GM18861 (cell line): ENCODE results near the gene MSN.
"Not testable (repeated sequence)": the region's sequence is repeated elsewhere in the genome, so short reads cannot be mapped to it uniquely, and the experiment has no call there.

ENCODE experiments used
- ATAC-seq: cut with Tn5 transposase; IDR thresholded peaks from one replicate; pipeline ENCODE4 v1.9.1; 2021; ENCODE audit not compliant: unreplicated experiment

MSN gene

DNA sequence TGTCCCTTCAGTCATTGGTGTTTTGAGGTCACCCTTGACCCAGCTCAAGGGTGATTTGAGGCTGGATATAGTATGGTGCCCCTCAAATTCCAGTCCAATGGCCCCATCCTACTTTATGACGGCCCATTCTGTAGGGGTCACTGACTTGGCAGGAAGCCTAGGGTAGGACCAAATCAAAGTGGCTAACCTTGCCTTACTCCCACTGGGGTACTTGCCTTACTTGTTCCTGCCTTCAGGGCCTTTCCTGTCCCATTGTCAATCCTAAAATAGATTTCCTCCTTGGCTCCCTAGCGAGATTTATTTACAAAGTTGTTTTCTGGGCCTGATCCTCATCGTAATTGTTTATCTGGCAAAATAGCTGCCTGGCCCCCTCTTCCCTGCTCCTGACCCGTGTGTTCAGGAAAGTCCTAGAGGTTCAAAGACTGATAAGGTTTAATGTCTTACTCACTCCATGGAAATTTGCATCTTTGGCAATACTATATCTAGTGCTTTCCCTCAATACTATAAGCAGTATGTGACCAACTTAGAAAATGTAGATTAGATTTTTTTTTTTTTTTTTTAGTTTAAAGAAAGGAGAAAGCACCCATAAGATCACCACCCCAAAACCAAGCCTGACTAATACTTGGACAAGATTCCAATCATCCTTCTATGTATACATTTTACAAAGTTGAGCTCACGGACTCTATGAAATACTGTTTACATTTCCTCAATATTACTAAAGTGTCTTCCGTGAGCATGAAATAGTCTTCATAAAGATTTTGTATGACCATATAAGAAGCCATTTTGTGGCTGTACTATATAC, 44.8 kb downstream of the MSN start:
- ATAC-seq: no peak

- no peak for ATAC-seq
These were observed 51.1 kb downstream of the MSN start for GRCh38 chrX:65718538-65718937.

DNA sequence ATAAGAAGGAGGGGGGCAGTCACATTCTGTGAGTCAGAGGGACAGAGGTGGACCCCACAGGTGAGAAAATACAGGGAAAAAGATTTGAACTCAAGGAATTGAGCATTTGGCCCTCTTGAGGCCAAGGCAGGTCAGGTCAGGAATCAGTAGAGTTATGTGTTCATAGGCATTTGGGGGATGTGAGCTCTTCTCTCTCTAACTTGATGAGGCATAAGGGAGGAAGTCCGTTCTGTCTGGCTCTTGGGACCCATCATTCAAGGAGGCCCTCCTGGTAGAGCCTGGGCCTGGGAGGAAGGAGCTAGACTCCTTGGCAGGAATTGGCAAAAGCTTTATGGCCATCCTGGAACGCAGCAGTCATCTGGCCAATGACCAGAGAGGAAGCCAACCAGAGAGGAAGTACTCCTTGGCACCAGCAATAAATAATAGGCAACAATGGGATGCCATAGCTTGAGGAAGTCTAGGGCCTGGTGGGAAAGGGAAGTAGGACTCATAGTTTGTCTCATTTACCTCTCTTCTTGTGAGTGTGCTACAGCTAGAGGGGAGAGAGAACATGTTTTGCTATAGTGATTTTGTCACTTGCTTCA, 53.0 kb downstream of the MSN start:
- no peak for ATAC-seq

- ATAC-seq: peak; percentile 75
These were observed 56.3 kb downstream of the MSN start for GRCh38 chrX:65723706-65724105.

- ATAC-seq: no peak
These were observed 59.3 kb downstream of the MSN start for GRCh38 chrX:65726715-65727114.

DNA sequence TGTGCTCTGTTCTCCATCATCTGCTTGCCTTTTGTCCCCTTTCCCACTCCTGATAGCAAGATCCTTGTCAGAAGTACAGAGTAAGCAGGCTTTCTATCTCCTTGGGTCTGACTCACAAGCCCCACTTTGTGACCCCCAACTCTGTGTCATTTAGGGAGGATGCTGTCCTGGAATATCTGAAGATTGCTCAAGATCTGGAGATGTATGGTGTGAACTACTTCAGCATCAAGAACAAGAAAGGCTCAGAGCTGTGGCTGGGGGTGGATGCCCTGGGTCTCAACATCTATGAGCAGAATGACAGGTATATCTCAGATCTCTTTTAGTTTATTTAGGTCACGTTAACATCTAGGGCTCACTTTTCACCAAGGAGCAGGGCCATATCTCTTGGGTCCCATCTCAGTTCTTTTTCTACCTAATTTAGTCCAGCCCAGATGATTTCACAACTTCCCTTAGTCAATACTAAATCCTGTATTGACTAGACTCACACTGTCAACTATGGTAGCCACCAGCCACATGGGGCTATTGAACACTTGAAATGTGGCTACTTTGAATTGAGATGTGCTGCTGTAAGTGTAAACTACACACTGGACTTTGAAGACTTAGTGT, 64.3 kb downstream of the MSN start:
- ATAC-seq: no peak

DNA sequence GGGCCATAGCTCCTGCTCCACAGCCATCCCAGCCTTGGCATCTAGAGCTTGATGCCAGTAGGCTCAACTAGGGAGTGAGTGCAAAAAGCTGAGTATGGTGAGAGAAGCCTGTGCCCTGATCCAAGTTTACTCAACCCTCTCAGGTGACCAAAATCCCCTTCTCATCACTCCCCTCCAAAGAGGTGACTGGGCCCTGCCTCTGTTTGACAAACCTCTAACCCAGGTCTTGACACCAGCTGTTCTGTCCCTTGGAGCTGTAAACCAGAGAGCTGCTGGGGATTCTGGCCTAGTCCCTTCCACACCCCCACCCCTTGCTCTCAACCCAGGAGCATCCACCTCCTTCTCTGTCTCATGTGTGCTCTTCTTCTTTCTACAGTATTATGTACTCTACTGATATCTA, 73.5 kb downstream of the MSN start:
- ATAC-seq: no peak

DNA sequence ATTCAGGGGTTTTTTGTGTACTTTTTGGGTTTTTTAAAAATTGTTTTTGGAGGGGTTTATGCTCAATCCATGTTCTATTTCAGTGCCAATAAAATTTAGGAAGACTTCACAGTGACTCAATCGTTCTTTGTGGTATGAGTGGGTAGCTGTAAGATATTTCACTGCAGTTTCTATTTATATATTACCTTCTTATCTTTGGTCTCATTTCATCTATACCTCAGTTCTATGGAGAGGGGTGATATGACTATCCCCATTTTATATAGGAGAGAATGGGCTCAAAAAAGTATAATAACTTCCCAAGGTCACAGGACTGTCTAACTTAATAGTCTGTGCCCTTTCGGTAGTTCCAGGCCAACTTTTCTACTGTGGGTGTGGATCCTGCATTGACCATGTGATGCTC, 74.4 kb downstream of the MSN start:
- ATAC-seq: no peak

GRCh38 chrX:65744965-65745364, 77.5 kb downstream of the MSN start:
- no peak for ATAC-seq

DNA sequence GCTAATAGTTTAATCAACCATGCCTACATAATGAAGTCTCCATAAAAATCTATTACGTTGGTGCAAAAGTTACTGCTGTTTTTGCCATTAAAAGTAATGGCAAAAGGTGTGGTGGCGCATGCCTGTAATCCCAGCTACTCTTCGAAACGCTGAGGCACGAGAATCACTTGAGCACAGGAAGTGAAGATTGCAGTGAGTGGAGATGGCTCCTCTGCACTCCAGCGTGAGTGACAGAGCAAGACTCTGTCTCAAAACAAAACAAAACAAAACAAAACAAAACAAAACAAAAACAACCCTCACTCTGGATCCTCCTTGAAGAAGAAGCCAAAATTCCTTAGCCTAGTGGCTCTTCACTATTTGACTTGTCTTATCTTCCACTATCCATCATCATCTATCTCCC, 78.0 kb downstream of the MSN start:
- no peak for ATAC-seq

DNA sequence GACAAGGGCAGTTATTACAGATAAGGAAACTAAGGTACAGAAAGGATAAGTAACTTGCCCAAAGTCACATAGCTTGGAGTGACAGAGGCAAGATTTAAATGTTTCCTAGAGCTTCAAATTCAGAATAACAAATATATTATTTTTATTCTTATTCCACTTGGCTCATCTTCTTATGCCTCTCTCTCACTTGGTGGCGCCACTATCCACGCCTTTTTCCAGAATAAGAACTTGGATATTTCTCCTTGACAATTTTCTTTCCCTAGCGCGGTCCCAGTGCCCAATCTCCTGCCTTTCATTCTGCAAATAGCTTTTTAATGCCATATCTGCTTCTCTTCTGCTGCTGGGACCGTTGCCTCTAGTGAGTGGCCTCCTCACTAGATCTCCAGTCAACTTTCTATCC, 78.5 kb downstream of the MSN start:
- ATAC-seq: no peak

DNA sequence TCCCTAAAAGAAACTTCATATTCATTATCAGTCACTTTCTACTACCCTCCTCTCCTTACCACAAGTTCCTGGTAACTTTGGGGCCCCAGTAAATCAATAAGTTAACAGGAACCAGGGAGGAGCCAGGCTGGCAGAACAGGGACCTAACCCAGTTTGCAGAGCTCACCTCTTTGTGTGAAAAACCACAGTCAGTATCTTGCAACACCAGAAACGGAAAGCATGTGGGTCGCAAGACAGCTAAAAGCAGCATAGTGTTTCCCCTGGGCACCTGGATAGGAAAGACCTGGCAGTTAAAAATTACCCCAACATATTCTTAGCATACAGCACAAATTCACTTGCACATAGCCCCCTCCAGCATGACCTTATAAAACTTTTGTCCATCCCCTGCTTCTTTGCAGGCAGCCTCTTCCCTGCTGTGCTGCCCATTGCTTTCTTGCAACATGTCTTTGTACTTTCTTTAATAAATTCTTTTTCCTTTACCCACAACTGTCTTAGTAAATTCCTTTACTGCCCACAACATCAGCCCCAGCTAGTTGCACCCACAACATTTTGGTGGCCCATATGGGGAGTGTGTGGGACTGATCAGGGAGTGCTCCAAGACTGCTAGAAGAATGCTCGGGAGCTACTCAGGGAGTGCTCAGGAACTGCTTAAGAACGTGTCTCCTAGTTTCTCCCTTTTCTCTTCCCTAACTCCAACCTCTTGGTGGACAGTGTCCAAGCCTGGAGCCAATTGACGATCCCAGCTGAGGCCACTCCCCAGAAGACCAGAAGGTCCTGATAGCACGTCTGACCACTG, 83.4 kb downstream of the MSN start:
- ATAC-seq: peak; percentile 82

GRCh38 chrX:65751519-65751918, 84.1 kb downstream of the MSN start:
- ATAC-seq: no peak

DNA sequence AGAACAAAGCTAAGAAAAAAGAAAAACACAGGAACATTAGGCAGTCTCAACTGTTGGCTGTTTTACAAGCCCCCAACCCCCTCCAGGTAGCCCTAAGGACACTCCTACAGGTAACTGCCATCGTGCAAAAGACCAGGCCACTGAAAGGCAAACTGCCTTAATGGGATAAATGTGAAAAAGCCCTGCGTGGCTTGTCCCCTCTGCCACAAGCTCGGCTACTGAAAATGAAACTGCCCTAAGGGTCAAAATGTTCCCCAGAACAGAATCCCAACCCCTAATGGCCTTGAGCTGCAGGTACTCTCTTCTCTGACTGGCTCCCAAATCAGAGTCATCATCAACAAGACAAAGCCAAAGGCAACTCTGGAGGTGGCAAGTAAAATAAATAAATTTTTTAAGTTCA, 84.8 kb downstream of the MSN start:
- no peak for ATAC-seq

GRCh38 chrX:65755786-65756185, 88.3 kb downstream of the MSN start:
- no peak for ATAC-seq

DNA sequence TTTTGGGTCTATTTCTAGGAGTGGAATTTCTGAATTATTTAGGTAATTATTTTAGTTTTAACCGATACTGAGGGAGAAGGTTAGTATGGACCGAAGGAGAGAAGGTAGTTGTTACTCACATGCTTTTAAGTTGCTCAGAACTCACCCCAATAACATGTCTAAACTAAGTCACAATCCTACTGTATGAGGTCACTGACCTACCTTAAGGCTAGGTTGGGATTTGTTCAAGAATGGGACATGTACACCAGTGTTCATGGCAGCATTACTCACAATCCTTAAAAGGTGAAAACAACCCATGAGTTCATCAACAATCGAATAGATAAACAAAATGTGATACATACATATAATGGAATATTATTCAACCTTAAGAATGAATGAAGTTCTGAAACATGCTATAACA, 90.5 kb downstream of the MSN start:
- ATAC-seq: no peak

GRCh38 chrX:65758505-65758904, 91.1 kb downstream of the MSN start:
- no peak for ATAC-seq

DNA sequence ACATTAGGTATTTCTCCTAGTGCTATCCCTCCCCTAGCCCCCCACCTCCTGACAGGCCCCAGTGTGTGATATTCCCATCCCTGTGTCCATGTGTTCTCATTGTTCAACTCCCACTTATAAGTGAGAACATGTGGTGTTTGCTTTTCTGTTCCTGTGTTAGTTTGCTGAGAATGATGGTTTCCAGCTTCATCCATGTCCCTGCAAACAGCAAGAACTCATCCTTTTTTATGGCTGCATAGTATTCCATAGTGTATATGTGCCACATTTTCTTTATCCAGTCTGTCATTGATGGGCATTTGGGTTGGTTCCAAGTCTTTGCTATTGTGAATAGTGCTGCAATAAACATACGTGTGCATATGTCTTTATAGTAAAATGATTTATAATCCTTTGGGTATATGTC, 92.1 kb downstream of the MSN start:
- ATAC-seq: not testable (repeated sequence)

DNA sequence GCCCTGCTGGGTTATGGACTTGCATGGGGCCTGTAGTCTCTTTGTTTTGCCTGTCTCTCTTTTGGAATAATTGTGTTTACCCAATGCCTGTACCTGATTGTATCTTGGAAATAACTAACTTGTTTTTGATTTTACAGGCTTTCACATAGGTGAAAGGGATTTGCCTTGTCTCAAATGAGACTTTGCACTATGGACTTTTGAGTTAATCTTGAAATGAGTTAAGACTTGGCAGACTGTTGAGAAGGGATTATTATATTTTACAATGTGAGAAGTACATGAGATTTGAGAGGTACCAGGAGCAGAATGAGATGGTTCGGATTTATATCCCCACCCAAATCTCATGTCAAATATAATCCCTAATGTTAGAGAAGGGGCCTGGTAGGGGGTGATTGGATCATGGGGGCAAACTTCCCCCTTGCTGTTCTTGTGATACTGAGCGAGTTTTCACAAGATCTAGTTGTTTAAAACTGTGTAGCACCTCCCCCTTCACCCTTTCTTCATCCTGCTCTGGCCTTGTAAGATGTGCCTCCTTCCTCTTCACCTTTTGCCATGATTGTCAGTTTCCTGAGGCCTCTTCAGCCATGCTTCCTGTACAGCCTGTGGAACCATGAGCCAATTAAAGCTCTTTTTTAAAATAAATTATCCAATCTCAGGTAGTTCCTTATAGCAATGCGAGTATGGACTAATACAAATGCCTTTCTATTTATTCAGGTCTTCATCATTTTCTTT, 102.3 kb downstream of the MSN start:
- no peak for ATAC-seq

DNA sequence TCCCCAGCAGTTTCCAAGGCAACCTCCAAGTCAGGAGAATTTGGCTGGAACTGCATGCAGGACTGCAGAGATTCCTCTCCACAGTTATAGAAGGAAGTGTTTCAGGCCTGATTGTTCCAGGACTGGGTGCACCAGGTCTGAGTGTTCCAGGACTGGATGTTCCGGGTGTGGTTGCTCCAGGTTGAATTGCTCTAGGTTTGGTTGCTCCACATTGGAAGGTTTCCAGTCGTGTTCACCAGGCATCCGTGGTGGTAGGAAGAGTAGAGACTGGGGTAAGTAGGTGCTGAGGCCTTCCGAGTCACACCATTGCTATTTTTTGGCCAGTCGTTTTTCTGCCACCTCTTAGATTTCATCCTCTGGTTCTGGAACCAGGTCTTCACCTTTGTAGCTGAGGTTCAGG, 105.4 kb downstream of the MSN start:
- no peak for ATAC-seq

- ATAC-seq: no peak
These were observed 114.4 kb downstream of the MSN start for GRCh38 chrX:65781845-65782244.
